HCT116 (cell line): ENCODE results near the gene BRD2. TPM values are rescaled to one million over a fixed set of nuclear protein-coding genes. Genes with fewer than 3 reads are reported as not detected.

Source experiments
- ATAC-seq: fragments of 200-7000 bp; cut with Tn5 transposase; 2 replicates; pipeline ENCODE4 v1.9.1; 2020; ENCODE audit warnings: mild to moderate bottlenecking, moderate library complexity
- BruUV-seq: library from RNA; stranded (reverse); fragments of 400-500 nt; replicated peaks from 2 replicates; lab custom pipeline; 2021; lab: Mats Ljungman, UMichigan
- CTCF ChIA-PET: fragments of 300-600 bp; sonication (Branson Sonifier 250); formaldehyde crosslinking; loops from one replicate; lab custom pipeline; 2021; ENCODE audit warnings: antibody characterized with exemption; lab: Charles Lee
- POLR2A ChIA-PET: fragments of 300-600, 350-600 bp; sonication (Branson Sonifier 250); formaldehyde crosslinking; loops from one replicate; lab custom pipeline; 2021; ENCODE audit warnings: antibody characterized with exemption; lab: Charles Lee
- RAD21 ChIA-PET, 2 experiments: fragments of 300-600 bp; sonication (Branson Sonifier 250); formaldehyde crosslinking; loops; one replicate each; lab custom pipeline; 2023; ENCODE audit warnings: low total read pairs in 2 of 2; ENCODE audit not compliant: uncharacterized antibody in 2 of 2, unreplicated experiment in 2 of 2, low non-redundant PET in 1 of 2; lab: Charles Lee
- DNase-seq: peaks from one replicate; pipeline ENCODE4 v3.0.0-alpha.2; 2010; ENCODE audit warnings: low read depth, low spot score
- H2AFZ ChIP-seq: fragments of 200-600 bp; shearing (Covaris generic), sonication (generic); 2 replicates; pipeline ENCODE4 v1.6.1; 2017; ENCODE audit warnings: low read depth, mixed run types, mixed read lengths, antibody characterized with exemption, low read length; ENCODE audit not compliant: poor library complexity, severe bottlenecking
- H3K27ac ChIP-seq: 2 replicates; pipeline ENCODE4 v1.5.1; 2012; ENCODE audit warnings: low read depth, low read length
- H3K27me3 ChIP-seq: fragments of 200-600 bp; sonication (generic); 2 replicates; pipeline ENCODE4 v1.6.1; 2016; ENCODE audit warnings: mixed run types, low read length, mixed read lengths; ENCODE audit not compliant: insufficient read depth
- H3K36me3 ChIP-seq, 2 experiments: fragments of 200-500 bp in 1 of 2; fragments of 200-600 bp in 1 of 2; sonication (Bioruptor generic) in 1 of 2; sonication (generic) in 1 of 2; 2 replicates each; pipeline versions ENCODE4 v1.5.1 to v1.6.1; 2014 to 2016; ENCODE audit warnings: low read length in 2 of 2, inconsistent platforms in 1 of 2, mixed read lengths in 1 of 2, mixed run types in 1 of 2; ENCODE audit not compliant: insufficient read depth in 2 of 2, control insufficient read depth in 1 of 2
- H3K4me1 ChIP-seq, 2 experiments: fragments of 200-600 bp in 1 of 2; sonication (generic) in 1 of 2; 2 replicates each; pipeline versions ENCODE4 v1.5.1 to v1.6.1; 2012 to 2017; ENCODE audit warnings: low read length in 2 of 2, inconsistent platforms in 1 of 2, mild to moderate bottlenecking in 1 of 2, mixed read lengths in 1 of 2, mixed run types in 1 of 2, moderate library complexity in 1 of 2; ENCODE audit not compliant: insufficient read depth in 2 of 2, control insufficient read depth in 1 of 2
- H3K4me2 ChIP-seq: fragments of 200-600 bp; sonication (generic); 2 replicates; pipeline ENCODE4 v1.6.1; 2017; ENCODE audit warnings: mixed run types, low read length, mixed read lengths
- H3K4me3 ChIP-seq, 2 experiments: fragments of 200-600 bp in 1 of 2; sonication (generic) in 1 of 2; replicated peaks in 1 of 2; 2 replicates each; pipeline ENCODE4 v1.5.1; 2011 to 2016; ENCODE audit warnings: low read length in 2 of 2, control low read depth in 1 of 2, low read depth in 1 of 2, mild to moderate bottlenecking in 1 of 2, mixed read lengths in 1 of 2, mixed run types in 1 of 2
- H3K79me2 ChIP-seq: fragments of 200-600 bp; sonication (generic); 2 replicates; pipeline ENCODE4 v1.6.1; 2017; ENCODE audit warnings: mild to moderate bottlenecking, mixed run types, low read length, moderate library complexity, mixed read lengths; ENCODE audit not compliant: insufficient read depth
- H3K9ac ChIP-seq: fragments of 200-600 bp; sonication (generic); 2 replicates; pipeline ENCODE4 v1.6.1; 2016; ENCODE audit warnings: low read length, mixed read lengths
- H3K9me2 ChIP-seq: fragments of 200-600 bp; sonication (generic), shearing (Covaris generic); 2 replicates; pipeline ENCODE4 v1.6.1; 2017; ENCODE audit warnings: mixed run types, mild to moderate bottlenecking, moderate library complexity; ENCODE audit not compliant: insufficient read depth
- H3K9me3 ChIP-seq, 2 experiments: fragments of 200-500 bp in 1 of 2; fragments of 200-600 bp in 1 of 2; sonication (Bioruptor generic) in 1 of 2; sonication (generic) in 1 of 2; 2 replicates each; pipeline ENCODE4 v1.6.1; 2014 to 2017; ENCODE audit warnings: low read length in 2 of 2, mixed read lengths in 2 of 2, inconsistent platforms in 1 of 2, low read depth in 1 of 2, mild to moderate bottlenecking in 1 of 2, mixed run types in 1 of 2, moderate library complexity in 1 of 2; ENCODE audit not compliant: control insufficient read depth in 1 of 2, insufficient read depth in 1 of 2
- H4K20me1 ChIP-seq: fragments of 200-600 bp; sonication (generic), shearing (Covaris generic); 2 replicates; pipeline ENCODE4 v1.6.1; 2017; ENCODE audit warnings: mixed run types, mild to moderate bottlenecking, moderate library complexity; ENCODE audit not compliant: insufficient read depth
- EGR1 ChIP-seq: IDR thresholded peaks from 2 replicates; pipeline ENCODE4 v1.6.1; 2012; ENCODE audit warnings: low read depth
- JUND ChIP-seq: IDR thresholded peaks from 2 replicates; pipeline ENCODE4 v1.6.1; 2012
- POLR2AphosphoS5 ChIP-seq: IDR thresholded peaks from 2 replicates; pipeline ENCODE4 v1.6.1; 2011; ENCODE audit warnings: mild to moderate bottlenecking, low read depth, low read length, moderate library complexity
- SP1 ChIP-seq: IDR thresholded peaks from 2 replicates; pipeline ENCODE4 v1.6.1; 2012; ENCODE audit warnings: low read depth
- intact Hi-C: fragments of 100-400 bp; cut with micrococcal nuclease; formaldehyde crosslinking; loops from 2 replicates; pipeline ENCODE4 v1.10.0; 2022
- total RNA-seq: library from RNA; stranded (reverse); gene quantifications from one replicate; pipeline ENCODE4 v1.2.1, GENCODE V29; 2021; ENCODE audit not compliant: unreplicated experiment

The BRD2 gene
- total RNA-seq, 1 experiment from 2014 or later, result 260 TPM

GRCh38 chr6:32982702-32983492, 14.5 kb downstream of the BRD2 start:
- Histone ChIP-seq H4K20me1 (peaks cover 43% of the 10 kb centered on the region), H3K79me2 (peaks cover 29% of the 10 kb centered on the region), H3K9me3 (no peaks in the 10 kb centered on the region), H3K9ac (no peak overlapping the region), H3K4me1 (no peaks in the 10 kb centered on the region), H3K27ac (no peak overlapping the region), H3K9me2 (no peaks in the 10 kb centered on the region), H2AFZ (no peak overlapping the region), H3K4me2 (no peak overlapping the region), H3K4me3 (no peak overlapping the region), H3K36me3 (peaks cover 34 to 35% of the 10 kb centered on the region in 2 experiments), H3K27me3 (no peaks in the 10 kb centered on the region)
- DNase-seq, result no peak
- ChIA-PET RAD21 (no interaction called here), POLR2A (interaction anchor here (0.9 to 12.5 kb wide), 2 partner anchors 12 to 89 kb away, joined by 3 to 227 read pairs; partner anchors contain the start of gene BRD2), CTCF (interaction anchor here (0.9 to 4.6 kb wide), 7 partner anchors 11 to 145 kb away, joined by 3 to 79 read pairs (median 19); partner anchors contain the start of genes HLA-DMA and TAP2)
- ATAC-seq, result peak; percentile 4; the same call in 1 of the 2 replicates
- intact Hi-C loops, result no loop called here
- no TSS peak for BruUV-seq
- TF ChIP-seq POLR2AphosphoS5 (peak; percentile 41; the same call in 1 of the 2 replicates), SP1 (no peak), JUND (0 out of 2 replicates have a peak, but pooled peaks have one; percentile 38)

- TF ChIP-seq EGR1 (no peak), JUND (0 out of 2 replicates have a peak, but pooled peaks have one; percentile 6)
- no peak overlapping the region for H3K4me3 ChIP-seq
- no peak overlapping the region for H3K27ac ChIP-seq
- H3K9me2 ChIP-seq, result no peaks in the 10 kb centered on the region
- peaks cover 28 to 30% of the 10 kb centered on the region in 2 experiments for H3K36me3 ChIP-seq
- H4K20me1 ChIP-seq, result peaks cover 37% of the 10 kb centered on the region
- ChIA-PET CTCF (interaction anchor here (0.7 to 4.6 kb wide), 11 partner anchors 9 to 157 kb away, joined by 3 to 79 read pairs (median 19); partner anchors contain the start of genes HLA-DMA and TAP2), POLR2A (interaction anchor here (12.5 kb wide), 1 partner anchor 13 kb away, joined by 227 read pairs; the partner anchor contains the start of gene BRD2), RAD21 (interaction anchor here (2.1 to 2.5 kb wide), 2 partner anchors 50 kb away, joined by 8 to 10 read pairs; no protein-coding TSS in a partner anchor)
- no TSS peak for BruUV-seq
- H2AFZ ChIP-seq, result no peak overlapping the region
- intact Hi-C loops, result no loop called here
- H3K4me1 ChIP-seq, result no peaks in the 10 kb centered on the region
- DNase-seq (no peak), ATAC-seq (peak; percentile 11; the same call in 1 of the 2 replicates)
- H3K9me3 ChIP-seq, result no peaks in the 10 kb centered on the region
- H3K79me2 ChIP-seq, result peaks cover 24% of the 10 kb centered on the region
- no peaks in the 10 kb centered on the region for H3K27me3 ChIP-seq
- H3K4me2 ChIP-seq, result no peak overlapping the region
- H3K9ac ChIP-seq, result no peak overlapping the region
Measured at GRCh38 chr6:32983493-32983848, 15.1 kb downstream of the BRD2 start.
